ENCODE data around the gene ADAM11.
"Not testable (repeated sequence)": the region's sequence is repeated elsewhere in the genome, so short reads cannot be mapped to it uniquely, and the experiment has no call there.

The ADAM11 gene

GRCh38 chr17:44745738-44746137, 13.1 kb upstream of the ADAM11 start:
- peaks cover 0 to 50% (median 13%) of the 10 kb centered on the region in 5 donors for H3K36me3 ChIP-seq (ENCODE audit: control insufficient read depth in 5 of 5, insufficient read depth in 5 of 5, low read length in 5 of 5)
- not testable (repeated sequence) for H3K27ac ChIP-seq (ENCODE audit: low read depth, low read length); H3K27me3 ChIP-seq (ENCODE audit: control insufficient read depth in 5 of 5, insufficient read depth in 4 of 5, low read length in 5 of 5); H3K4me3 ChIP-seq (ENCODE audit: low read depth in 1 of 5, low read length in 5 of 5); H3K9me3 ChIP-seq (ENCODE audit: control insufficient read depth in 5 of 5, low read length in 5 of 5); H3K9ac ChIP-seq (ENCODE audit: low read length in 5 of 5); H3K4me1 ChIP-seq (ENCODE audit: control insufficient read depth in 5 of 5, insufficient read depth in 5 of 5, low read length in 5 of 5)

GRCh38 chr17:44747566-44747965, 11.2 kb upstream of the ADAM11 start:
- no peaks in the 10 kb centered on the region for H3K4me1 ChIP-seq (ENCODE audit: control insufficient read depth in 5 of 5, insufficient read depth in 5 of 5, low read length in 5 of 5)
- no peaks in the 10 kb centered on the region for H3K27me3 ChIP-seq (ENCODE audit: control insufficient read depth in 5 of 5, insufficient read depth in 4 of 5, low read length in 5 of 5)
- no peak overlapping the region for H3K4me3 ChIP-seq (ENCODE audit: low read depth in 1 of 5, low read length in 5 of 5)
- H3K9ac ChIP-seq (ENCODE audit: low read length in 5 of 5) = no peak overlapping the region
- no peak overlapping the region for H3K27ac ChIP-seq (ENCODE audit: low read depth, low read length)
- H3K9me3 ChIP-seq (ENCODE audit: control insufficient read depth in 5 of 5, low read length in 5 of 5) = no peaks in the 10 kb centered on the region
- H3K36me3 ChIP-seq (ENCODE audit: control insufficient read depth in 5 of 5, insufficient read depth in 5 of 5, low read length in 5 of 5) = peaks cover 0 to 58% (median 11%) of the 10 kb centered on the region in 5 donors

- Histone ChIP-seq H3K9me3 (ENCODE audit: control insufficient read depth in 5 of 5, low read length in 5 of 5) (no peaks in the 10 kb centered on the region), H3K36me3 (ENCODE audit: control insufficient read depth in 5 of 5, insufficient read depth in 5 of 5, low read length in 5 of 5) (peaks cover 0 to 53% (median 11%) of the 10 kb centered on the region in 5 donors), H3K4me1 (ENCODE audit: control insufficient read depth in 5 of 5, insufficient read depth in 5 of 5, low read length in 5 of 5) (no peaks in the 10 kb centered on the region), H3K9ac (ENCODE audit: low read length in 5 of 5) (no peak overlapping the region), H3K27me3 (ENCODE audit: control insufficient read depth in 5 of 5, insufficient read depth in 4 of 5, low read length in 5 of 5) (peaks cover 0 to 4% (median 0%) of the 10 kb centered on the region in 5 donors), H3K4me3 (ENCODE audit: low read depth in 1 of 5, low read length in 5 of 5) (no peak overlapping the region), H3K27ac (ENCODE audit: low read depth, low read length) (no peak overlapping the region)
These were observed 9.5 kb upstream of the ADAM11 start for GRCh38 chr17:44749076-44749979.

GRCh38 chr17:44749980-44750318, 8.8 kb upstream of the ADAM11 start:
- Histone ChIP-seq H3K4me3 (ENCODE audit: low read depth in 1 of 5, low read length in 5 of 5) (no peak overlapping the region), H3K9ac (ENCODE audit: low read length in 5 of 5) (no peak overlapping the region), H3K27me3 (ENCODE audit: control insufficient read depth in 5 of 5, insufficient read depth in 4 of 5, low read length in 5 of 5) (peaks cover 0 to 4% (median 0%) of the 10 kb centered on the region in 5 donors), H3K9me3 (ENCODE audit: control insufficient read depth in 5 of 5, low read length in 5 of 5) (no peaks in the 10 kb centered on the region), H3K4me1 (ENCODE audit: control insufficient read depth in 5 of 5, insufficient read depth in 5 of 5, low read length in 5 of 5) (no peaks in the 10 kb centered on the region), H3K27ac (ENCODE audit: low read depth, low read length) (no peak overlapping the region), H3K36me3 (ENCODE audit: control insufficient read depth in 5 of 5, insufficient read depth in 5 of 5, low read length in 5 of 5) (peaks cover 0 to 53% (median 11%) of the 10 kb centered on the region in 5 donors)

GRCh38 chr17:44751331-44751730, 7.5 kb upstream of the ADAM11 start:
- Histone ChIP-seq H3K36me3 (ENCODE audit: control insufficient read depth in 5 of 5, insufficient read depth in 5 of 5, low read length in 5 of 5) (peaks cover 0 to 53% (median 11%) of the 10 kb centered on the region in 5 donors), H3K4me1 (ENCODE audit: control insufficient read depth in 5 of 5, insufficient read depth in 5 of 5, low read length in 5 of 5) (no peaks in the 10 kb centered on the region), H3K27me3 (ENCODE audit: control insufficient read depth in 5 of 5, insufficient read depth in 4 of 5, low read length in 5 of 5) (peaks cover 0 to 4% (median 0%) of the 10 kb centered on the region in 5 donors), H3K9ac (ENCODE audit: low read length in 5 of 5) (no peak overlapping the region), H3K9me3 (ENCODE audit: control insufficient read depth in 5 of 5, low read length in 5 of 5) (no peaks in the 10 kb centered on the region), H3K4me3 (ENCODE audit: low read depth in 1 of 5, low read length in 5 of 5) (no peak overlapping the region), H3K27ac (ENCODE audit: low read depth, low read length) (no peak overlapping the region)

- Histone ChIP-seq H3K36me3 (ENCODE audit: control insufficient read depth in 5 of 5, insufficient read depth in 5 of 5, low read length in 5 of 5) (peaks cover 0 to 52% (median 11%) of the 10 kb centered on the region in 5 donors), H3K9ac (ENCODE audit: low read length in 5 of 5) (no peak overlapping the region), H3K27me3 (ENCODE audit: control insufficient read depth in 5 of 5, insufficient read depth in 4 of 5, low read length in 5 of 5) (peaks cover 0 to 4% (median 0%) of the 10 kb centered on the region in 5 donors), H3K27ac (ENCODE audit: low read depth, low read length) (no peak overlapping the region), H3K4me1 (ENCODE audit: control insufficient read depth in 5 of 5, insufficient read depth in 5 of 5, low read length in 5 of 5) (no peaks in the 10 kb centered on the region), H3K9me3 (ENCODE audit: control insufficient read depth in 5 of 5, low read length in 5 of 5) (no peaks in the 10 kb centered on the region), H3K4me3 (ENCODE audit: low read depth in 1 of 5, low read length in 5 of 5) (no peak overlapping the region)
These were observed 7.0 kb upstream of the ADAM11 start for GRCh38 chr17:44751806-44752205.

- no peak overlapping the region for H3K9ac ChIP-seq (ENCODE audit: low read length in 5 of 5)
- peaks cover 0 to 1% (median under 1%) of the 10 kb centered on the region in 5 donors for H3K4me1 ChIP-seq (ENCODE audit: control insufficient read depth in 5 of 5, insufficient read depth in 5 of 5, low read length in 5 of 5)
- no peak overlapping the region for H3K4me3 ChIP-seq (ENCODE audit: low read depth in 1 of 5, low read length in 5 of 5)
- H3K27ac ChIP-seq (ENCODE audit: low read depth, low read length) = no peak overlapping the region
- peaks cover 0 to 38% (median 6%) of the 10 kb centered on the region in 5 donors for H3K36me3 ChIP-seq (ENCODE audit: control insufficient read depth in 5 of 5, insufficient read depth in 5 of 5, low read length in 5 of 5)
- peaks cover 0 to 14% (median 12%) of the 10 kb centered on the region in 5 donors for H3K27me3 ChIP-seq (ENCODE audit: control insufficient read depth in 5 of 5, insufficient read depth in 4 of 5, low read length in 5 of 5)
- no peaks in the 10 kb centered on the region for H3K9me3 ChIP-seq (ENCODE audit: control insufficient read depth in 5 of 5, low read length in 5 of 5)
These were observed 5.6 kb upstream of the ADAM11 start for GRCh38 chr17:44752953-44753861.

GRCh38 chr17:44754276-44754675, 4.5 kb upstream of the ADAM11 start:
- peaks cover 0 to 7% (median 6%) of the 10 kb centered on the region in 5 donors for H3K4me1 ChIP-seq (ENCODE audit: control insufficient read depth in 5 of 5, insufficient read depth in 5 of 5, low read length in 5 of 5)
- no peak overlapping the region for H3K27ac ChIP-seq (ENCODE audit: low read depth, low read length)
- peaks cover under 1 to 19% (median 14%) of the 10 kb centered on the region in 5 donors for H3K27me3 ChIP-seq (ENCODE audit: control insufficient read depth in 5 of 5, insufficient read depth in 4 of 5, low read length in 5 of 5)
- H3K36me3 ChIP-seq (ENCODE audit: control insufficient read depth in 5 of 5, insufficient read depth in 5 of 5, low read length in 5 of 5) = peaks cover 0 to 27% (median 0%) of the 10 kb centered on the region in 5 donors
- no peak overlapping the region for H3K9ac ChIP-seq (ENCODE audit: low read length in 5 of 5)
- H3K4me3 ChIP-seq (ENCODE audit: low read depth in 1 of 5, low read length in 5 of 5) = no peak overlapping the region
- no peaks in the 10 kb centered on the region for H3K9me3 ChIP-seq (ENCODE audit: control insufficient read depth in 5 of 5, low read length in 5 of 5)

- H3K4me3 ChIP-seq (ENCODE audit: low read depth in 1 of 5, low read length in 5 of 5); H3K9me3 ChIP-seq (ENCODE audit: control insufficient read depth in 5 of 5, low read length in 5 of 5); H3K9ac ChIP-seq (ENCODE audit: low read length in 5 of 5); H3K27ac ChIP-seq (ENCODE audit: low read depth, low read length): not testable (repeated sequence)
- H3K27me3 ChIP-seq (ENCODE audit: control insufficient read depth in 5 of 5, insufficient read depth in 4 of 5, low read length in 5 of 5) = peaks cover 10 to 28% (median 23%) of the 10 kb centered on the region in 5 donors
- H3K4me1 ChIP-seq (ENCODE audit: control insufficient read depth in 5 of 5, insufficient read depth in 5 of 5, low read length in 5 of 5) = peaks cover 0 to 12% (median 11%) of the 10 kb centered on the region in 5 donors
- peaks cover 0 to 19% (median 0%) of the 10 kb centered on the region in 5 donors for H3K36me3 ChIP-seq (ENCODE audit: control insufficient read depth in 5 of 5, insufficient read depth in 5 of 5, low read length in 5 of 5)
These were observed 3.6 kb upstream of the ADAM11 start for GRCh38 chr17:44755180-44755579.
